A549 (cell line): ENCODE data around the gene IGSF23. TPM values are rescaled to one million over a fixed set of nuclear protein-coding genes. Genes with fewer than 3 reads are reported as not detected.

ENCODE experiments used
- ATAC-seq, 2 experiments: fragments of 200-7000 bp in 1 of 2; fragments of >200 bp in 1 of 2; cut with Nextera tagmentation in 1 of 2; cut with Tn5 transposase in 1 of 2; 3 replicates each; pipeline versions ENCODE4 v1.8.0 to v1.9.1; 2018 to 2020; ENCODE audit warnings: mild to moderate bottlenecking in 1 of 2, moderate library complexity in 1 of 2
- CTCF ChIA-PET: fragments of 300-600 bp; sonication (Branson Sonifier 250); formaldehyde crosslinking; extraction: SDS; loops from one replicate; lab custom pipeline; 2021; ENCODE audit warnings: antibody characterized with exemption, inconsistent platforms; lab: Yijun Ruan, JAX
- POLR2A ChIA-PET: fragments of 350-600 bp; formaldehyde crosslinking; extraction: SDS; loops from one replicate; lab custom pipeline; 2021; ENCODE audit warnings: antibody characterized with exemption, inconsistent platforms; lab: Yijun Ruan, JAX
- DNase-seq, 2 experiments: peaks; one replicate each; pipeline versions ENCODE4 v3.0.0 to v3.0.0-alpha.2; 2011 to 2016; ENCODE audit warnings: low read depth in 1 of 2, low spot score in 1 of 2
- FAIRE-seq: peaks from 2 replicates; lab custom pipeline; 2011; peaks lifted over from hg19 to GRCh38; lab: Jason Lieb, UNC
- H3K27ac ChIP-seq, 2 experiments: fragments of >200 bp; sonication (Bioruptor Twin); formaldehyde crosslinking; 3 replicates each; pipeline ENCODE4 v1.5.1; 2016 to 2017
- H3K4me1 ChIP-seq: fragments of >200 bp; sonication (Bioruptor Twin); formaldehyde crosslinking; 3 replicates; pipeline ENCODE4 v1.6.1; 2016
- H3K4me2 ChIP-seq: fragments of >200 bp; sonication (Bioruptor Twin); formaldehyde crosslinking; 3 replicates; pipeline ENCODE4 v1.6.1; 2016
- H3K4me3 ChIP-seq: fragments of >200 bp; sonication (Bioruptor Twin); formaldehyde crosslinking; 3 replicates; pipeline ENCODE4 v1.5.1; 2016
- H3K9me3 ChIP-seq: fragments of >200 bp; sonication (Bioruptor Twin); formaldehyde crosslinking; 3 replicates; pipeline ENCODE4 v1.6.1; 2016
- BHLHE40 ChIP-seq: IDR thresholded peaks from 2 replicates; pipeline ENCODE4 v1.6.1; 2012; ENCODE audit warnings: low read depth, low read length, inconsistent platforms
- CEBPB ChIP-seq, 2 experiments: fragments of >200 bp in 1 of 2; sonication (Bioruptor Twin) in 1 of 2; formaldehyde crosslinking in 1 of 2; IDR thresholded peaks; 2 replicates each; pipeline ENCODE4 v1.6.1; 2012 to 2016
- FOSB ChIP-seq: fragments of 250-450 bp; sonication (Bioruptor Pico); IDR thresholded peaks from 2 replicates; pipeline ENCODE4 v1.5.0; 2020; ENCODE audit warnings: mild to moderate bottlenecking, moderate library complexity
- HOXA7 ChIP-seq: fragments of 250-450 bp; sonication (Bioruptor Pico); IDR thresholded peaks from 2 replicates; pipeline ENCODE4 v1.5.0; 2020; ENCODE audit warnings: mild to moderate bottlenecking, moderate library complexity
- HOXB5 ChIP-seq: fragments of 250-450 bp; sonication (Bioruptor Pico); IDR thresholded peaks from 2 replicates; pipeline ENCODE4 v1.5.0; 2020; ENCODE audit warnings: mild to moderate bottlenecking, moderate library complexity
- MAFK ChIP-seq: fragments of 450-650 bp; IDR thresholded peaks from 2 replicates; pipeline ENCODE4 v1.6.1; 2014; ENCODE audit not compliant: partially characterized antibody
- POLR2AphosphoS2 ChIP-seq: conservative IDR thresholded peaks from 2 replicates; pipeline ENCODE4 v1.6.1; 2012; ENCODE audit warnings: low read length, improper control_type of control experiment, inconsistent platforms
- RAD21 ChIP-seq, 2 experiments: fragments of >200 bp in 1 of 2; sonication (Bioruptor Twin) in 1 of 2; formaldehyde crosslinking in 1 of 2; IDR thresholded peaks in 1 of 2; conservative IDR thresholded peaks in 1 of 2; 2 replicates in 1 of 2; 3 replicates in 1 of 2; pipeline ENCODE4 v1.6.1; 2012 to 2018; ENCODE audit warnings: inconsistent platforms in 1 of 2
- SMC3 ChIP-seq: fragments of >200 bp; sonication (Bioruptor Twin); formaldehyde crosslinking; IDR thresholded peaks from 3 replicates; pipeline ENCODE4 v1.6.1; 2018; ENCODE audit warnings: inconsistent platforms
- WGBS: methylation state at CpG from one replicate; pipeline ENCODE4 v1.1.6; 2017; ENCODE audit errors: missing lambda C conversion rate; 5-methylcytosine and 5-hydroxymethylcytosine counted together
- polyA plus RNA-seq, 4 experiments: library from polyadenylated mRNA; depleted of rRNA in 3 of 4; stranded (reverse); fragments of >200 nt; fragmentation: RNase III in 1 of 4; extraction: RNeasy Plus Mini Kit Qiagen cat#74134 plus additional on column Dnase treatment in 1 of 4; gene quantifications; 2 replicates in 3 of 4; 3 replicates in 1 of 4; pipeline ENCODE4 v1.2.3, GENCODE V29; 2011 to 2017
- TF ChIP-seq, protein P1 (sequence below): fragments of 250-450 bp; sonication (Bioruptor Pico); IDR thresholded peaks from 2 replicates; pipeline ENCODE4 v1.5.0; 2020; ENCODE audit warnings: low read depth, mild to moderate bottlenecking, moderate library complexity
- TF ChIP-seq, protein P2 (sequence below): fragments of >200 bp; sonication (Bioruptor Twin); formaldehyde crosslinking; IDR thresholded peaks from 2 replicates; pipeline ENCODE4 v1.6.1; 2016
- TF ChIP-seq, protein P3 (sequence below): IDR thresholded peaks from 2 replicates; pipeline ENCODE4 v1.6.1; 2012
- TF ChIP-seq, protein P4 (sequence below): IDR thresholded peaks from 2 replicates; pipeline ENCODE4 v1.6.1; 2012; ENCODE audit warnings: low read depth, borderline replicate concordance
- TF ChIP-seq, protein P5 (sequence below): fragments of >200 bp; sonication (Bioruptor Twin); formaldehyde crosslinking; IDR thresholded peaks from 3 replicates; pipeline ENCODE4 v1.5.1; 2016
- TF ChIP-seq, protein P6 (sequence below): fragments of 450-650 bp; IDR thresholded peaks from 2 replicates; pipeline ENCODE4 v1.6.1; 2014; ENCODE audit warnings: antibody characterized with exemption

The IGSF23 gene
- polyA plus RNA-seq, 2 of the 4 experiments (the other 2 are of a cell fraction), result 0.14 to 0.35 TPM

DNA sequence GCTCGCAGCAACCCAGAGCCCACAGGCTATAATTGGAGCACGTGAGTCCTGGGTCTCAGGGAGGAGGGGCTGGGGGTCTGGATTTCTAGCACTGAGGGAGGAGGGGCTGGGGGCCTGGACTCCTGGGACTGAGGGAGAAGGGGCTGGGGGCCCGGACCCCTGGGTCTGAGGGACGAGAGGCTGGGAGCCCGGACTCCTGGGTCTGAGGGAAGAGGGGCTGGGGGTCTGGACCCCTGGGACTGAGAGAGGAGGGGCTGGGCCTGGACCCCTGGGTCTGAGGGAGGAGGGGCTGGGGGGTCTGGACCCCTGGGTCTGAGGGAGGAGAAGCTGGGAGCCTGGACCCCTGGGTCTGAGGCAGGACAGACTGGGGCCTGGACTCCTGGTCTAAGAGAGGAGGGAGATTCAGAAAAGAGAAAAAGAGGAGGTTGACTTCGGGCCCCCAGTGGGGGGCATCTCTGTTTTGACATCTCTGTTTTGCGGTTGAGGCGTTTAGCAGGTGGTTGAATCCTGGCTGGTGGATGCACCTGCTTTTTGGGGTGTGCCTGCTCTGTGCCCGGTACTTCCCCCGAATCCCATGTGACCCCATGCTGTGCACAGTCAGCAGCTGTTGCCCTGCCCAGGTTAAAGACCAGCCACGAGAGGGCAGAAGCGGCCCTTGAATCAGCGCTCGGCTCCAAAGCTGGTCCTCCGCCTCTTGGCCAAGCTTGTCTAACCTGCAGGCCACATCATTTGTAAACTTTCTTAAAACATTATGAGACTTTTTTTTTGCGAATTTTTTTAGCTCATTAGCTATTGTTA, 40.8 kb downstream of the IGSF23 start (continued):
- TF ChIP-seq, protein P1, sequence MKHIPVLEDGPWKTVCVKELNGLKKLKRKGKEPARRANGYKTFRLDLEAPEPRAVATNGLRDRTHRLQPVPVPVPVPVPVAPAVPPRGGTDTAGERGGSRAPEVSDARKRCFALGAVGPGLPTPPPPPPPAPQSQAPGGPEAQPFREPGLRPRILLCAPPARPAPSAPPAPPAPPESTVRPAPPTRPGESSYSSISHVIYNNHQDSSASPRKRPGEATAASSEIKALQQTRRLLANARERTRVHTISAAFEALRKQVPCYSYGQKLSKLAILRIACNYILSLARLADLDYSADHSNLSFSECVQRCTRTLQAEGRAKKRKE (CRISPR knock-in tag), result 0 out of 2 replicates have a peak, but pooled peaks have one; percentile 59
- TF ChIP-seq, protein P2, sequence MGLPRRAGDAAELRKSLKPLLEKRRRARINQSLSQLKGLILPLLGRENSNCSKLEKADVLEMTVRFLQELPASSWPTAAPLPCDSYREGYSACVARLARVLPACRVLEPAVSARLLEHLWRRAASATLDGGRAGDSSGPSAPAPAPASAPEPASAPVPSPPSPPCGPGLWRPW, result no peak
- peak; percentile 97 for TF ChIP-seq MAFK

DNA sequence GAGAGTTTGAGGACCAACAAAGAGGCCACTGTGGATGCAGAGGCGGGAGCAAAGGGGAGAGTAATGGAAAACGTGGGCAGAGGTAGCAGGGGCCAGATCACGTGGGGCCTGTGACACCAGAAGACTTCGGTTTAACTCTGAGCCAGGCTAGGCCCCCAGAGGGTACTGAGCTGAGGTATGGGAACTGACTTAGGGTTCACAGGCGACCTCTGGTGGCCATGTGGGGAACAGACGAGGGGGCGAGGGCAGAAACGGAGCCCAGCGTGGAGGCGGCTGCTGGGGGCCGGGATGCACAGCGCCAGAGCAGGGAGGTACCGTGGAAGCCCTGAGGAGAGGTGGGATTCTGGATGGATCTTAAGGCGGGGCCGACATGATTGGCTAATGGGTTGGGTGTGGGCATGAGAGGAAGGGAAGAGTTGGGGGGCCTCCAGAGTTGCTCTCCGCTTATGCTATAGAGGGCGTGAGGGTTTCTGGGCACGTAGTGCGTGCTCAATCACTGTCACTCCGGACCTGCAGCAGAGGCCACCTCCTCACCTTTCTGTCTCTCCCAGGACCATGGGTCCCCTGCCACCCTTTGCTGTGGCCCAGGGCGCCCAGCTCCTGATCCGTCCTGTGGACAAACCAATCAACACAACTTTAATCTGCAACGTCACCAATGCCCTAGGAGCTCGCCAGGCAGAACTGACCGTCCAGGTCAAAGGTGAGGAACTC, 44.0 kb downstream of the IGSF23 start:
- FAIRE-seq, result no peak

More for the DNA sequence above, 44.0 kb downstream of the IGSF23 start:
- H3K9me3 ChIP-seq, result no peaks in the 10 kb centered on the region
- WGBS, result 56% methylated on average over 25 of the region's 25 CpGs
- POLR2A ChIA-PET, result interaction anchor here (0.6 to 0.7 kb wide), 2 partner anchors 233 to 382 kb away, joined by 3 read pairs; partner anchors contain the start of gene TOMM40
- peak; percentile 45 to 73; a peak in 5 of 6 replicates for ATAC-seq
- TF ChIP-seq BHLHE40 (no peak), FOSB (CRISPR knock-in tag) (peak; percentile 52; the same call in 1 of the 2 replicates), RAD21 (conservative IDR thresholded peaks at IDR 0.05 in 1 of 2, IDR thresholded peaks at IDR 0.05 in 1 of 2) (peak; percentile 78 to 83), HOXA7 (CRISPR knock-in tag) (0 out of 2 replicates have a peak, but pooled peaks have one; percentile 53), CEBPB (IDR thresholded peaks at IDR 0.05) (no peak), HOXB5 (0 out of 2 replicates have a peak, but pooled peaks have one; percentile 11), SMC3 (peak; percentile 95), POLR2AphosphoS2 (peak; percentile 83)
- TF ChIP-seq, protein P3, sequence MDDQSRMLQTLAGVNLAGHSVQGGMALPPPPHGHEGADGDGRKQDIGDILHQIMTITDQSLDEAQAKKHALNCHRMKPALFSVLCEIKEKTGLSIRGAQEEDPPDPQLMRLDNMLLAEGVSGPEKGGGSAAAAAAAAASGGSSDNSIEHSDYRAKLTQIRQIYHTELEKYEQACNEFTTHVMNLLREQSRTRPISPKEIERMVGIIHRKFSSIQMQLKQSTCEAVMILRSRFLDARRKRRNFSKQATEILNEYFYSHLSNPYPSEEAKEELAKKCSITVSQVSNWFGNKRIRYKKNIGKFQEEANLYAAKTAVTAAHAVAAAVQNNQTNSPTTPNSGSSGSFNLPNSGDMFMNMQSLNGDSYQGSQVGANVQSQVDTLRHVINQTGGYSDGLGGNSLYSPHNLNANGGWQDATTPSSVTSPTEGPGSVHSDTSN, result peak; percentile 55; the same call in 1 of the 2 replicates
- TF ChIP-seq, protein P4, sequence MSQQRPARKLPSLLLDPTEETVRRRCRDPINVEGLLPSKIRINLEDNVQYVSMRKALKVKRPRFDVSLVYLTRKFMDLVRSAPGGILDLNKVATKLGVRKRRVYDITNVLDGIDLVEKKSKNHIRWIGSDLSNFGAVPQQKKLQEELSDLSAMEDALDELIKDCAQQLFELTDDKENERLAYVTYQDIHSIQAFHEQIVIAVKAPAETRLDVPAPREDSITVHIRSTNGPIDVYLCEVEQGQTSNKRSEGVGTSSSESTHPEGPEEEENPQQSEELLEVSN, result no peak
- TF ChIP-seq, protein P5, sequence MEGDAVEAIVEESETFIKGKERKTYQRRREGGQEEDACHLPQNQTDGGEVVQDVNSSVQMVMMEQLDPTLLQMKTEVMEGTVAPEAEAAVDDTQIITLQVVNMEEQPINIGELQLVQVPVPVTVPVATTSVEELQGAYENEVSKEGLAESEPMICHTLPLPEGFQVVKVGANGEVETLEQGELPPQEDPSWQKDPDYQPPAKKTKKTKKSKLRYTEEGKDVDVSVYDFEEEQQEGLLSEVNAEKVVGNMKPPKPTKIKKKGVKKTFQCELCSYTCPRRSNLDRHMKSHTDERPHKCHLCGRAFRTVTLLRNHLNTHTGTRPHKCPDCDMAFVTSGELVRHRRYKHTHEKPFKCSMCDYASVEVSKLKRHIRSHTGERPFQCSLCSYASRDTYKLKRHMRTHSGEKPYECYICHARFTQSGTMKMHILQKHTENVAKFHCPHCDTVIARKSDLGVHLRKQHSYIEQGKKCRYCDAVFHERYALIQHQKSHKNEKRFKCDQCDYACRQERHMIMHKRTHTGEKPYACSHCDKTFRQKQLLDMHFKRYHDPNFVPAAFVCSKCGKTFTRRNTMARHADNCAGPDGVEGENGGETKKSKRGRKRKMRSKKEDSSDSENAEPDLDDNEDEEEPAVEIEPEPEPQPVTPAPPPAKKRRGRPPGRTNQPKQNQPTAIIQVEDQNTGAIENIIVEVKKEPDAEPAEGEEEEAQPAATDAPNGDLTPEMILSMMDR, result peak; percentile 89
- TF ChIP-seq, protein P6, sequence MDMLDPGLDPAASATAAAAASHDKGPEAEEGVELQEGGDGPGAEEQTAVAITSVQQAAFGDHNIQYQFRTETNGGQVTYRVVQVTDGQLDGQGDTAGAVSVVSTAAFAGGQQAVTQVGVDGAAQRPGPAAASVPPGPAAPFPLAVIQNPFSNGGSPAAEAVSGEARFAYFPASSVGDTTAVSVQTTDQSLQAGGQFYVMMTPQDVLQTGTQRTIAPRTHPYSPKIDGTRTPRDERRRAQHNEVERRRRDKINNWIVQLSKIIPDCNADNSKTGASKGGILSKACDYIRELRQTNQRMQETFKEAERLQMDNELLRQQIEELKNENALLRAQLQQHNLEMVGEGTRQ, result peak; percentile 69
- CTCF ChIA-PET, result interaction anchor here (0.5 to 13.8 kb wide), 36 partner anchors 9 to 332 kb away, joined by 3 to 180 read pairs (median 6); partner anchors contain the start of genes CEACAM19, IGSF23, NECTIN2 and PVR
- peak; percentile 77 to 87 for DNase-seq
- no peak overlapping the region for H3K4me2 ChIP-seq
- no peak overlapping the region for H3K4me3 ChIP-seq
- peaks cover 43% of the 10 kb centered on the region for H3K4me1 ChIP-seq
- H3K27ac ChIP-seq, result peak overlapping the region; percentile 54 to 77
